Astrocyte (in vitro differentiated cells and primary cell): ENCODE data around the gene TRAPPC12. TPM values are rescaled to one million over a fixed set of nuclear protein-coding genes. Genes with fewer than 3 reads are reported as not detected.

ENCODE experiments used
- DNase-seq: peaks from one replicate; pipeline ENCODE4 v3.0.0-alpha.2; 2010; ENCODE audit warnings: low read depth
- FAIRE-seq: peaks from 2 replicates; lab custom pipeline; 2011; peaks lifted over from hg19 to GRCh38; lab: Jason Lieb, UNC
- H2AFZ ChIP-seq: 2 replicates; pipeline ENCODE4 v1.6.0; 2012; ENCODE audit warnings: low read depth, low read length, inconsistent platforms
- H3K27ac ChIP-seq: 2 replicates; pipeline ENCODE4 v1.5.1; 2011; ENCODE audit warnings: low read depth, low read length, inconsistent platforms
- H3K27me3 ChIP-seq: 2 replicates; pipeline ENCODE4 v1.6.0; 2011; ENCODE audit warnings: low read length, inconsistent platforms; ENCODE audit not compliant: insufficient read depth
- H3K36me3 ChIP-seq: 2 replicates; pipeline ENCODE4 v1.5.1; 2011; ENCODE audit warnings: low read length, inconsistent platforms; ENCODE audit not compliant: insufficient read depth
- H3K4me1 ChIP-seq: 2 replicates; pipeline ENCODE4 v1.5.1; 2011; ENCODE audit warnings: low read length, inconsistent platforms; ENCODE audit not compliant: insufficient read depth
- H3K4me2 ChIP-seq: 2 replicates; pipeline ENCODE4 v1.6.0; 2012; ENCODE audit warnings: low read length, inconsistent platforms
- H3K4me3 ChIP-seq: 2 replicates; pipeline ENCODE4 v1.5.1; 2011; ENCODE audit warnings: low read depth, mild to moderate bottlenecking, low read length, inconsistent platforms; ENCODE audit not compliant: insufficient read depth
- H3K79me2 ChIP-seq: 2 replicates; pipeline ENCODE4 v1.6.0; 2012; ENCODE audit warnings: mild to moderate bottlenecking, low read length, inconsistent platforms; ENCODE audit not compliant: insufficient read depth
- H3K9ac ChIP-seq: 2 replicates; pipeline ENCODE4 v1.6.0; 2012; ENCODE audit warnings: mild to moderate bottlenecking, low read length, inconsistent platforms
- H3K9me3 ChIP-seq: 2 replicates; pipeline ENCODE4 v1.5.1; 2012; ENCODE audit warnings: low read depth, mild to moderate bottlenecking, low read length, inconsistent platforms; ENCODE audit not compliant: insufficient read depth
- H4K20me1 ChIP-seq: 2 replicates; pipeline ENCODE4 v1.6.0; 2012; ENCODE audit warnings: low read length, inconsistent platforms; ENCODE audit not compliant: insufficient read depth
- H3K27ac Mint-ChIP-seq: one replicate; pipeline ENCODE4 v1.8.0; 2021; ENCODE audit warnings: mild to moderate bottlenecking, mixed read lengths; ENCODE audit not compliant: unreplicated experiment
- H3K27me3 Mint-ChIP-seq: one replicate; pipeline ENCODE4 v1.8.0; 2021; ENCODE audit warnings: low read depth, mixed read lengths; ENCODE audit not compliant: unreplicated experiment
- H3K36me3 Mint-ChIP-seq: one replicate; pipeline ENCODE4 v1.8.0; 2021; ENCODE audit warnings: low read depth, mixed read lengths; ENCODE audit not compliant: unreplicated experiment
- H3K4me1 Mint-ChIP-seq: one replicate; pipeline ENCODE4 v1.8.0; 2021; ENCODE audit warnings: low read depth, mixed read lengths; ENCODE audit not compliant: unreplicated experiment
- H3K4me3 Mint-ChIP-seq: one replicate; pipeline ENCODE4 v1.8.0; 2021; ENCODE audit warnings: mild to moderate bottlenecking, moderate library complexity, mixed read lengths; ENCODE audit not compliant: unreplicated experiment
- H3K9me3 Mint-ChIP-seq: one replicate; pipeline ENCODE4 v1.8.0; 2021; ENCODE audit warnings: mild to moderate bottlenecking, mixed read lengths; ENCODE audit not compliant: unreplicated experiment
- EZH2 ChIP-seq: IDR thresholded peaks from 2 replicates; pipeline ENCODE4 v1.6.1; 2012; ENCODE audit warnings: mild to moderate bottlenecking, low read length, inconsistent platforms; ENCODE audit not compliant: insufficient read depth
- total RNA-seq: library from RNA; stranded (reverse); gene quantifications from 2 replicates; pipeline ENCODE4 v1.2.1, GENCODE V29; 2021
- TF ChIP-seq, protein P1 (sequence below): IDR thresholded peaks from 2 replicates; pipeline ENCODE4 v1.5.1; 2011; ENCODE audit warnings: low read depth, mild to moderate bottlenecking, inconsistent platforms, low read length, moderate library complexity; ENCODE audit not compliant: insufficient read depth

TRAPPC12 gene
- total RNA-seq, 1 donor from 2014 or later: 62.1 TPM

DNA sequence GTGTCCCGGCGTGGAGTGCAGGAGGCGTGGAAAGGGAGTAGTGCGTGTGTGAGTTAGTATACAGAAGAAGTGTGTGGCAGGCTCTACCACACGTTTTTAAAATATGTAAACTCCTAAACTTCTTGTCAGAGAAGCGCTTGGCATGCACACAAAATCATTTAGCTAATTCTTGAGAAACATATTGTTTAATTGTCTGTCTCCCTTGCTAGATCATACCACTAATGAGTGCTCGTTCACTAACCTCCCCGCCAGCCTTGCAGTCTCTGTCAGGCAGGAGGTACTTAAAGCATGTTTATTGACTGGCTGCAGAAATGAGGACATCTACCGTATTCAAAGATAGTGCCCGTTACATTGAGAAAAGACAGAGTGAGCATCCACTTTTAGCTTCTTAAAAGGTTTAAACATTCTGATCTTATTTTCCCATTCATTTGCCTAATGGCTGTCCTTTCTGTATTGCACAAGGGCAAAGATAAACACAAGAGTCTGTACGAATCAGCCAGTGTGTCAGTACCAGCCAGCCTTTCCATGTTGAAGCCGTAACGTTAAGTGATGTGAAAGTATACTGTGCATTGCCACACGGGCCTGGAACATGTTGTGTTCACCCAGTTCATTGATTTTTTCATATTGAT, 41.4 kb downstream of the TRAPPC12 start:
- Histone ChIP-seq H2AFZ (no peak overlapping the region), H3K27me3 (no peaks in the 10 kb centered on the region), H3K36me3 (peaks cover 31% of the 10 kb centered on the region), H3K9ac (no peak overlapping the region), H4K20me1 (peaks cover 26% of the 10 kb centered on the region), H3K4me2 (no peak overlapping the region), H3K4me1 (no peaks in the 10 kb centered on the region), H3K79me2 (no peaks in the 10 kb centered on the region), H3K4me3 (no peak overlapping the region), H3K27ac (no peak overlapping the region), H3K9me3 (no peaks in the 10 kb centered on the region)
- Mint-ChIP-seq H3K27me3 (no peaks in the 10 kb centered on the region), H3K4me1 (no peaks in the 10 kb centered on the region), H3K9me3 (no peaks in the 10 kb centered on the region), H3K27ac (no peak overlapping the region), H3K4me3 (no peak overlapping the region), H3K36me3 (peaks cover 14% of the 10 kb centered on the region)
- FAIRE-seq: no peak
- no peak for TF ChIP-seq EZH2
- TF ChIP-seq, protein P1, sequence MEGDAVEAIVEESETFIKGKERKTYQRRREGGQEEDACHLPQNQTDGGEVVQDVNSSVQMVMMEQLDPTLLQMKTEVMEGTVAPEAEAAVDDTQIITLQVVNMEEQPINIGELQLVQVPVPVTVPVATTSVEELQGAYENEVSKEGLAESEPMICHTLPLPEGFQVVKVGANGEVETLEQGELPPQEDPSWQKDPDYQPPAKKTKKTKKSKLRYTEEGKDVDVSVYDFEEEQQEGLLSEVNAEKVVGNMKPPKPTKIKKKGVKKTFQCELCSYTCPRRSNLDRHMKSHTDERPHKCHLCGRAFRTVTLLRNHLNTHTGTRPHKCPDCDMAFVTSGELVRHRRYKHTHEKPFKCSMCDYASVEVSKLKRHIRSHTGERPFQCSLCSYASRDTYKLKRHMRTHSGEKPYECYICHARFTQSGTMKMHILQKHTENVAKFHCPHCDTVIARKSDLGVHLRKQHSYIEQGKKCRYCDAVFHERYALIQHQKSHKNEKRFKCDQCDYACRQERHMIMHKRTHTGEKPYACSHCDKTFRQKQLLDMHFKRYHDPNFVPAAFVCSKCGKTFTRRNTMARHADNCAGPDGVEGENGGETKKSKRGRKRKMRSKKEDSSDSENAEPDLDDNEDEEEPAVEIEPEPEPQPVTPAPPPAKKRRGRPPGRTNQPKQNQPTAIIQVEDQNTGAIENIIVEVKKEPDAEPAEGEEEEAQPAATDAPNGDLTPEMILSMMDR: no peak
- DNase-seq: no peak

DNA sequence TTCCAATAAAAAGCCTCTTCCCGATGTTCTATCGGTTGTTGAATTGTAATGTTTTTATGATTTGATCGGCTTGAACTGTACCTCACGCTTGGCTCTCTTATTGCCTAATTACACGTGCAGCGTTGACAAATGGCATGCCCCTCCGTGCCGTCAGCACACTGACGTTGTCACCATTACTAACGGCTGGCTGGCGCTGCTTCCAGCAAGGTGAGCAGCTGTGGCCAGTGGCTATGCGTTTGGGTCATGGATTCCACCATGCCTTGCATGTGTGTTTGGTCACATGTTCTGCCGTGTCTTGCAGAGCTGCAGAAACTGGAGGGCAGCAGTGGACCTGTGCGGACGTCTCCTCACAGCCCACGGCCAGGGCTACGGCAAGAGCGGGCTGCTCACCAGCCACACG, 42.1 kb downstream of the TRAPPC12 start:
- Mint-ChIP-seq H3K27ac (no peak overlapping the region), H3K36me3 (peaks cover 15% of the 10 kb centered on the region), H3K27me3 (no peaks in the 10 kb centered on the region), H3K4me1 (no peaks in the 10 kb centered on the region), H3K9me3 (no peaks in the 10 kb centered on the region), H3K4me3 (no peak overlapping the region)
- TF ChIP-seq, protein P1: no peak
- TF ChIP-seq EZH2: no peak
- no peaks in the 10 kb centered on the region for H3K9me3 ChIP-seq
- H4K20me1 ChIP-seq: peaks cover 27% of the 10 kb centered on the region
- DNase-seq (no peak), FAIRE-seq (no peak)
- H2AFZ ChIP-seq: no peak overlapping the region
- no peak overlapping the region for H3K4me2 ChIP-seq
- no peak overlapping the region for H3K9ac ChIP-seq
- no peaks in the 10 kb centered on the region for H3K79me2 ChIP-seq
- no peak overlapping the region for H3K27ac ChIP-seq
- peaks cover 31% of the 10 kb centered on the region for H3K36me3 ChIP-seq
- no peak overlapping the region for H3K4me3 ChIP-seq
- no peaks in the 10 kb centered on the region for H3K4me1 ChIP-seq
- no peaks in the 10 kb centered on the region for H3K27me3 ChIP-seq

DNA sequence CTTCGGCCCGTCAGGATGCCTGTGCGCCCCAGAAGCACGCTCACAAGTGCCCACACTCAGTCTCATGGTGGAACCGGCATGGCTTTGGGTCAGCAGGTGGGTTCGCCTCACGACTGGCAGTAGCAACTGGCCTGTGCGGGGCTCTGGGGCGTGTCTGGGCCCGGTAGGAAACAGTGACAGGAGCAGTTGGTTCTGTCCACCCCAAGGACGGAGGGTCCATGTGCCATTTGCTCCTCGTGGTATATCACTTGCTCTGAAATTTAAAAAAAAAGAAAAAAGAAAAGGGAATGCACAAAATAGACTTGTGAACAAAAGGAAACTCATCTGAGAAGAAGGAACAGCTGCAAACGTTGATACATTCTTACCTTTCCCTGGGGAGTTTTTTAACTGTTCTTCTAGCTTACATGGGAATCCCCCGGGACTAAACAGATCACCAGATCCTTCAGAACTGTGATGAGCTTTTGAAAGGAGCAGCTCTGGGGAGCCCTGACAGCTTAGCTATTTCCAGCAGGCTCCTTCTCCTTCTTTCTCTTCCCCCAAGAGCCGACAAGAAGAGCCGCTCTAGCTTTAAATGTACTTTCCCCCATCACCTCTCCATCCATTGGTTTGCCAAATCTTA, 42.8 kb downstream of the TRAPPC12 start:
- no peak overlapping the region for H3K4me3 Mint-ChIP-seq
- FAIRE-seq (no peak), DNase-seq (no peak)
- peaks cover 18% of the 10 kb centered on the region for H3K36me3 Mint-ChIP-seq
- no peak overlapping the region for H3K9ac ChIP-seq
- no peaks in the 10 kb centered on the region for H3K79me2 ChIP-seq
- no peaks in the 10 kb centered on the region for H3K27me3 ChIP-seq
- TF ChIP-seq, protein P1: no peak
- TF ChIP-seq EZH2: no peak
- H2AFZ ChIP-seq: no peak overlapping the region
- H3K9me3 Mint-ChIP-seq: no peaks in the 10 kb centered on the region
- H3K27ac Mint-ChIP-seq: no peak overlapping the region
- peaks cover 29% of the 10 kb centered on the region for H4K20me1 ChIP-seq
- peaks cover 31% of the 10 kb centered on the region for H3K36me3 ChIP-seq
- no peaks in the 10 kb centered on the region for H3K27me3 Mint-ChIP-seq
- H3K4me1 Mint-ChIP-seq: no peaks in the 10 kb centered on the region
- H3K4me1 ChIP-seq: no peaks in the 10 kb centered on the region
- H3K4me2 ChIP-seq: no peak overlapping the region
- H3K27ac ChIP-seq: no peak overlapping the region
- no peaks in the 10 kb centered on the region for H3K9me3 ChIP-seq
- H3K4me3 ChIP-seq: no peak overlapping the region
